GM23338 (cell line): ENCODE measurements around the gene ARL6IP4. TPM values are rescaled to one million over a fixed set of nuclear protein-coding genes. Genes with fewer than 3 reads are reported as not detected.

Source experiments
- ATAC-seq: fragments of 200-7000 bp; cut with Tn5 transposase; 3 replicates; pipeline ENCODE4 v1.9.1; 2020
- DNase-seq: peaks from one replicate; pipeline ENCODE4 v3.0.0-alpha.2; 2015; ENCODE audit warnings: low spot score
- H2AFZ ChIP-seq: fragments of 200-600 bp; sonication (generic); 2 replicates; pipeline ENCODE4 v1.8.0; 2016; ENCODE audit warnings: antibody characterized with exemption, mild to moderate bottlenecking, moderate library complexity
- H3F3A ChIP-seq: fragments of 200-600 bp; sonication (generic); replicated peaks from 2 replicates; pipeline ENCODE4 v1.8.0; 2017; ENCODE audit warnings: antibody characterized with exemption, mixed run types, low read depth
- H3K27ac ChIP-seq: fragments of 200-600 bp; sonication (generic); 2 replicates; pipeline ENCODE4 v1.6.1; 2016; ENCODE audit warnings: low read depth
- H3K27me3 ChIP-seq: fragments of 200-600 bp; sonication (generic); 2 replicates; pipeline ENCODE4 v1.8.0; 2016; ENCODE audit warnings: mild to moderate bottlenecking, mixed run types, moderate library complexity; ENCODE audit not compliant: insufficient read depth
- H3K36me3 ChIP-seq: fragments of 200-600 bp; sonication (generic); 2 replicates; pipeline ENCODE4 v1.8.0; 2016; ENCODE audit warnings: mild to moderate bottlenecking; ENCODE audit not compliant: insufficient read depth
- H3K4me1 ChIP-seq: fragments of 200-600 bp; sonication (generic); 2 replicates; pipeline ENCODE4 v1.8.0; 2016; ENCODE audit warnings: mild to moderate bottlenecking, moderate library complexity; ENCODE audit not compliant: insufficient read depth
- H3K4me2 ChIP-seq: fragments of 200-600 bp; sonication (generic); 2 replicates; pipeline ENCODE4 v1.7.1; 2017; ENCODE audit warnings: mixed run types
- H3K4me3 ChIP-seq: fragments of 200-600 bp; sonication (generic); 2 replicates; pipeline ENCODE4 v1.6.1; 2016; ENCODE audit warnings: mixed run types
- H3K79me2 ChIP-seq: fragments of 200-600 bp; sonication (generic); replicated peaks from 2 replicates; pipeline ENCODE4 v1.8.0; 2017; ENCODE audit warnings: mild to moderate bottlenecking; ENCODE audit not compliant: insufficient read depth
- H3K9me2 ChIP-seq: fragments of 200-600 bp; sonication (generic); 2 replicates; pipeline ENCODE4 v1.8.0; 2017; ENCODE audit not compliant: insufficient read depth
- H4K20me1 ChIP-seq: fragments of 200-600 bp; sonication (generic); replicated peaks from 2 replicates; pipeline ENCODE4 v1.8.0; 2017; ENCODE audit warnings: mild to moderate bottlenecking; ENCODE audit not compliant: insufficient read depth
- H3K27ac Mint-ChIP-seq: 2 replicates; pipeline ENCODE4 v1.8.0; 2020; ENCODE audit warnings: inconsistent platforms, mild to moderate bottlenecking, moderate library complexity, mixed read lengths
- H3K27me3 Mint-ChIP-seq: 3 replicates; pipeline ENCODE4 v1.8.0; 2022; ENCODE audit warnings: low read depth, mild to moderate bottlenecking, moderate library complexity, mixed read lengths, inconsistent platforms; ENCODE audit not compliant: insufficient read depth, poor library complexity
- H3K36me3 Mint-ChIP-seq: 3 replicates; pipeline ENCODE4 v1.8.0; 2021; ENCODE audit warnings: low read depth, mild to moderate bottlenecking, inconsistent platforms, moderate library complexity, mixed read lengths
- H3K4me1 Mint-ChIP-seq: 3 replicates; pipeline ENCODE4 v1.8.0; 2020; ENCODE audit warnings: mild to moderate bottlenecking, inconsistent platforms, mixed read lengths
- H3K4me3 Mint-ChIP-seq: 3 replicates; pipeline ENCODE4 v1.8.0; 2021; ENCODE audit warnings: moderate library complexity, mild to moderate bottlenecking, inconsistent platforms, mixed read lengths
- H3K9me3 Mint-ChIP-seq: 3 replicates; pipeline ENCODE4 v1.8.0; 2020; ENCODE audit warnings: moderate library complexity, mild to moderate bottlenecking, inconsistent platforms, mixed read lengths
- EZH2 ChIP-seq: fragments of 200-600 bp; sonication (generic); IDR thresholded peaks from one replicate; pipeline ENCODE4 v1.8.0; 2017; ENCODE audit warnings: antibody characterized with exemption, mild to moderate bottlenecking, low read depth; ENCODE audit not compliant: unreplicated experiment
- JUNB ChIP-seq: IDR thresholded peaks from one replicate; pipeline ENCODE4 v1.6.1; 2016; ENCODE audit warnings: antibody characterized with exemption; ENCODE audit not compliant: unreplicated experiment
- NANOG ChIP-seq: IDR thresholded peaks from 2 replicates; pipeline ENCODE4 v1.6.1; 2016; ENCODE audit warnings: antibody characterized with exemption, borderline replicate concordance
- POLR2AphosphoS5 ChIP-seq: IDR thresholded peaks from 2 replicates; pipeline ENCODE4 v1.6.1; 2016; ENCODE audit warnings: antibody characterized with exemption, low read depth
- STAT1 ChIP-seq: IDR thresholded peaks from one replicate; pipeline ENCODE4 v1.6.1; 2016; ENCODE audit warnings: antibody characterized with exemption; ENCODE audit not compliant: unreplicated experiment
- ZNF114 ChIP-seq: fragments of 250-450 bp; sonication (Bioruptor Pico); IDR thresholded peaks from 2 replicates; pipeline ENCODE4 v1.5.0; 2020; ENCODE audit warnings: mild to moderate bottlenecking, moderate library complexity
- polyA plus RNA-seq: library from polyadenylated mRNA; unstranded; fragments of >200 nt; fragmentation: Nextera tagmentation; extraction: Ambion mirVana; gene quantifications from 2 replicates; pipeline ENCODE4 v1.2.1, GENCODE V29; 2016
- total RNA-seq: library from RNA; depleted of rRNA; stranded (reverse); fragments of >200 nt; shearing (Covaris generic); gene quantifications from 2 replicates; pipeline ENCODE4 v1.2.3, GENCODE V29; 2014
- TF ChIP-seq, protein P1 (sequence below): IDR thresholded peaks from 2 replicates; pipeline ENCODE4 v1.6.1; 2016; ENCODE audit warnings: antibody characterized with exemption
- TF ChIP-seq, protein P2 (sequence below), 2 experiments: fragments of 200-600 bp in 1 of 2; sonication (generic) in 1 of 2; conservative IDR thresholded peaks; 2 replicates each; pipeline versions ENCODE4 v1.5.1 to v1.6.1; 2016 to 2017; ENCODE audit warnings: antibody characterized with exemption in 2 of 2, low read depth in 2 of 2, mild to moderate bottlenecking in 2 of 2, moderate library complexity in 1 of 2
- TF ChIP-seq, protein P3 (sequence below): fragments of 250-450 bp; sonication (Bioruptor Pico); IDR thresholded peaks from 2 replicates; pipeline ENCODE4 v1.5.0; 2020; ENCODE audit warnings: mild to moderate bottlenecking, moderate library complexity
- TF ChIP-seq, protein P4 (sequence below): IDR thresholded peaks from one replicate; pipeline ENCODE4 v1.6.1; 2018; ENCODE audit warnings: antibody characterized with exemption; ENCODE audit not compliant: unreplicated experiment

Gene ARL6IP4
- total and polyA plus RNA-seq, 2 experiments from 2014 or later: 85.5 to 169 TPM

DNA sequence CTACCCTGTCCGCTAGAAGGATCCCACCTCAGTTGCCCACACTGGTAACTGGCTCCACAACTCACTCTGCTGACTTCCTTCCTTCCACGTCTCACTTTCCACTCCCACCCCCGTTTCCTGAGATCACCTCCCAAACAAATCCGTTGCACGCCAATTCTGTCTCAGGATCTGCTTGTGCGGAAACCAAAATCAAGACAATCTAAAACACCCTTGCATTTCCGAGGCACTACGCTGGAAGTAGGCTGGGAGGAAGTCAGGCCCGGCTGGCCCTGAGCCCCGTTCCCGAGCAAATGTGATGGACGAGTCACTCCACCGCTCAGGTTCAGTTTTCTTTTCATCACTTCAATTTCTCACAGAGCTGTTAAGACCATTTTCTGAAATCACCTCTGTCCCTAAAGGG is 37.3 kb upstream of the ARL6IP4 start:
- Mint-ChIP-seq H3K27ac (no peak overlapping the region), H3K4me3 (no peak overlapping the region), H3K36me3 (no peaks in the 10 kb centered on the region; the same call in 2 of the 3 replicates), H3K4me1 (no peaks in the 10 kb centered on the region), H3K9me3 (no peaks in the 10 kb centered on the region), H3K27me3 (peaks cover 14% of the 10 kb centered on the region)
- Histone ChIP-seq H3K79me2 (no peaks in the 10 kb centered on the region), H3K27me3 (no peaks in the 10 kb centered on the region), H3K9me2 (no peaks in the 10 kb centered on the region), H3K4me2 (no peak overlapping the region), H3K27ac (no peak overlapping the region), H4K20me1 (peaks cover 3% of the 10 kb centered on the region; the same call in 1 of the 2 replicates), H3F3A (no peaks in the 10 kb centered on the region), H2AFZ (no peak overlapping the region), H3K36me3 (no peaks in the 10 kb centered on the region), H3K4me1 (no peaks in the 10 kb centered on the region), H3K4me3 (no peak overlapping the region)
- ATAC-seq (no peak), DNase-seq (no peak)
- TF ChIP-seq, protein P1, sequence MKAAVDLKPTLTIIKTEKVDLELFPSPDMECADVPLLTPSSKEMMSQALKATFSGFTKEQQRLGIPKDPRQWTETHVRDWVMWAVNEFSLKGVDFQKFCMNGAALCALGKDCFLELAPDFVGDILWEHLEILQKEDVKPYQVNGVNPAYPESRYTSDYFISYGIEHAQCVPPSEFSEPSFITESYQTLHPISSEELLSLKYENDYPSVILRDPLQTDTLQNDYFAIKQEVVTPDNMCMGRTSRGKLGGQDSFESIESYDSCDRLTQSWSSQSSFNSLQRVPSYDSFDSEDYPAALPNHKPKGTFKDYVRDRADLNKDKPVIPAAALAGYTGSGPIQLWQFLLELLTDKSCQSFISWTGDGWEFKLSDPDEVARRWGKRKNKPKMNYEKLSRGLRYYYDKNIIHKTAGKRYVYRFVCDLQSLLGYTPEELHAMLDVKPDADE: no peak
- TF ChIP-seq, protein P2, sequence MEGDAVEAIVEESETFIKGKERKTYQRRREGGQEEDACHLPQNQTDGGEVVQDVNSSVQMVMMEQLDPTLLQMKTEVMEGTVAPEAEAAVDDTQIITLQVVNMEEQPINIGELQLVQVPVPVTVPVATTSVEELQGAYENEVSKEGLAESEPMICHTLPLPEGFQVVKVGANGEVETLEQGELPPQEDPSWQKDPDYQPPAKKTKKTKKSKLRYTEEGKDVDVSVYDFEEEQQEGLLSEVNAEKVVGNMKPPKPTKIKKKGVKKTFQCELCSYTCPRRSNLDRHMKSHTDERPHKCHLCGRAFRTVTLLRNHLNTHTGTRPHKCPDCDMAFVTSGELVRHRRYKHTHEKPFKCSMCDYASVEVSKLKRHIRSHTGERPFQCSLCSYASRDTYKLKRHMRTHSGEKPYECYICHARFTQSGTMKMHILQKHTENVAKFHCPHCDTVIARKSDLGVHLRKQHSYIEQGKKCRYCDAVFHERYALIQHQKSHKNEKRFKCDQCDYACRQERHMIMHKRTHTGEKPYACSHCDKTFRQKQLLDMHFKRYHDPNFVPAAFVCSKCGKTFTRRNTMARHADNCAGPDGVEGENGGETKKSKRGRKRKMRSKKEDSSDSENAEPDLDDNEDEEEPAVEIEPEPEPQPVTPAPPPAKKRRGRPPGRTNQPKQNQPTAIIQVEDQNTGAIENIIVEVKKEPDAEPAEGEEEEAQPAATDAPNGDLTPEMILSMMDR (conservative IDR thresholded peaks at IDR 0.05; ENCODE audit: low read depth in 2 of 2): no peak
- TF ChIP-seq JUNB (no peak), NANOG (no peak), POLR2AphosphoS5 (no peak), EZH2 (no peak), ZNF114 (no peak), STAT1 (no peak)
- TF ChIP-seq, protein P3, sequence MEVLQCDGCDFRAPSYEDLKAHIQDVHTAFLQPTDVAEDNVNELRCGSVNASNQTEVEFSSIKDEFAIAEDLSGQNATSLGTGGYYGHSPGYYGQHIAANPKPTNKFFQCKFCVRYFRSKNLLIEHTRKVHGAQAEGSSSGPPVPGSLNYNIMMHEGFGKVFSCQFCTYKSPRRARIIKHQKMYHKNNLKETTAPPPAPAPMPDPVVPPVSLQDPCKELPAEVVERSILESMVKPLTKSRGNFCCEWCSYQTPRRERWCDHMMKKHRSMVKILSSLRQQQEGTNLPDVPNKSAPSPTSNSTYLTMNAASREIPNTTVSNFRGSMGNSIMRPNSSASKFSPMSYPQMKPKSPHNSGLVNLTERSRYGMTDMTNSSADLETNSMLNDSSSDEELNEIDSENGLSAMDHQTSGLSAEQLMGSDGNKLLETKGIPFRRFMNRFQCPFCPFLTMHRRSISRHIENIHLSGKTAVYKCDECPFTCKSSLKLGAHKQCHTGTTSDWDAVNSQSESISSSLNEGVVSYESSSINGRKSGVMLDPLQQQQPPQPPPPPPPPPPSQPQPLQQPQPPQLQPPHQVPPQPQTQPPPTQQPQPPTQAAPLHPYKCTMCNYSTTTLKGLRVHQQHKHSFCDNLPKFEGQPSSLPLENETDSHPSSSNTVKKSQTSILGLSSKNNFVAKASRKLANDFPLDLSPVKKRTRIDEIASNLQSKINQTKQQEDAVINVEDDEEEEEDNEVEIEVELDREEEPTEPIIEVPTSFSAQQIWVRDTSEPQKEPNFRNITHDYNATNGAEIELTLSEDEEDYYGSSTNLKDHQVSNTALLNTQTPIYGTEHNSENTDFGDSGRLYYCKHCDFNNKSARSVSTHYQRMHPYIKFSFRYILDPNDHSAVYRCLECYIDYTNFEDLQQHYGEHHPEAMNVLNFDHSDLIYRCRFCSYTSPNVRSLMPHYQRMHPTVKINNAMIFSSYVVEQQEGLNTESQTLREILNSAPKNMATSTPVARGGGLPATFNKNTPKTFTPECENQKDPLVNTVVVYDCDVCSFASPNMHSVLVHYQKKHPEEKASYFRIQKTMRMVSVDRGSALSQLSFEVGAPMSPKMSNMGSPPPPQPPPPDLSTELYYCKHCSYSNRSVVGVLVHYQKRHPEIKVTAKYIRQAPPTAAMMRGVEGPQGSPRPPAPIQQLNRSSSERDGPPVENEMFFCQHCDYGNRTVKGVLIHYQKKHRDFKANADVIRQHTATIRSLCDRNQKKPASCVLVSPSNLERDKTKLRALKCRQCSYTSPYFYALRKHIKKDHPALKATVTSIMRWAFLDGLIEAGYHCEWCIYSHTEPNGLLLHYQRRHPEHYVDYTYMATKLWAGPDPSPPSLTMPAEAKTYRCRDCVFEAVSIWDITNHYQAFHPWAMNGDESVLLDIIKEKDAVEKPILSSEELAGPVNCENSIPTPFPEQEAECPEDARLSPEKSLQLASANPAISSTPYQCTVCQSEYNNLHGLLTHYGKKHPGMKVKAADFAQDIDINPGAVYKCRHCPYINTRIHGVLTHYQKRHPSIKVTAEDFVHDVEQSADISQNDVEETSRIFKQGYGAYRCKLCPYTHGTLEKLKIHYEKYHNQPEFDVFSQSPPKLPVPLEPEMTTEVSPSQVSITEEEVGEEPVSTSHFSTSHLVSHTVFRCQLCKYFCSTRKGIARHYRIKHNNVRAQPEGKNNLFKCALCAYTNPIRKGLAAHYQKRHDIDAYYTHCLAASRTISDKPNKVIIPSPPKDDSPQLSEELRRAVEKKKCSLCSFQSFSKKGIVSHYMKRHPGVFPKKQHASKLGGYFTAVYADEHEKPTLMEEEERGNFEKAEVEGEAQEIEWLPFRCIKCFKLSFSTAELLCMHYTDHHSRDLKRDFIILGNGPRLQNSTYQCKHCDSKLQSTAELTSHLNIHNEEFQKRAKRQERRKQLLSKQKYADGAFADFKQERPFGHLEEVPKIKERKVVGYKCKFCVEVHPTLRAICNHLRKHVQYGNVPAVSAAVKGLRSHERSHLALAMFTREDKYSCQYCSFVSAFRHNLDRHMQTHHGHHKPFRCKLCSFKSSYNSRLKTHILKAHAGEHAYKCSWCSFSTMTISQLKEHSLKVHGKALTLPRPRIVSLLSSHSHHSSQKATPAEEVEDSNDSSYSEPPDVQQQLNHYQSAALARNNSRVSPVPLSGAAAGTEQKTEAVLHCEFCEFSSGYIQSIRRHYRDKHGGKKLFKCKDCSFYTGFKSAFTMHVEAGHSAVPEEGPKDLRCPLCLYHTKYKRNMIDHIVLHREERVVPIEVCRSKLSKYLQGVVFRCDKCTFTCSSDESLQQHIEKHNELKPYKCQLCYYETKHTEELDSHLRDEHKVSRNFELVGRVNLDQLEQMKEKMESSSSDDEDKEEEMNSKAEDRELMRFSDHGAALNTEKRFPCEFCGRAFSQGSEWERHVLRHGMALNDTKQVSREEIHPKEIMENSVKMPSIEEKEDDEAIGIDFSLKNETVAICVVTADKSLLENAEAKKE (CRISPR knock-in tag): no peak
- TF ChIP-seq, protein P4, sequence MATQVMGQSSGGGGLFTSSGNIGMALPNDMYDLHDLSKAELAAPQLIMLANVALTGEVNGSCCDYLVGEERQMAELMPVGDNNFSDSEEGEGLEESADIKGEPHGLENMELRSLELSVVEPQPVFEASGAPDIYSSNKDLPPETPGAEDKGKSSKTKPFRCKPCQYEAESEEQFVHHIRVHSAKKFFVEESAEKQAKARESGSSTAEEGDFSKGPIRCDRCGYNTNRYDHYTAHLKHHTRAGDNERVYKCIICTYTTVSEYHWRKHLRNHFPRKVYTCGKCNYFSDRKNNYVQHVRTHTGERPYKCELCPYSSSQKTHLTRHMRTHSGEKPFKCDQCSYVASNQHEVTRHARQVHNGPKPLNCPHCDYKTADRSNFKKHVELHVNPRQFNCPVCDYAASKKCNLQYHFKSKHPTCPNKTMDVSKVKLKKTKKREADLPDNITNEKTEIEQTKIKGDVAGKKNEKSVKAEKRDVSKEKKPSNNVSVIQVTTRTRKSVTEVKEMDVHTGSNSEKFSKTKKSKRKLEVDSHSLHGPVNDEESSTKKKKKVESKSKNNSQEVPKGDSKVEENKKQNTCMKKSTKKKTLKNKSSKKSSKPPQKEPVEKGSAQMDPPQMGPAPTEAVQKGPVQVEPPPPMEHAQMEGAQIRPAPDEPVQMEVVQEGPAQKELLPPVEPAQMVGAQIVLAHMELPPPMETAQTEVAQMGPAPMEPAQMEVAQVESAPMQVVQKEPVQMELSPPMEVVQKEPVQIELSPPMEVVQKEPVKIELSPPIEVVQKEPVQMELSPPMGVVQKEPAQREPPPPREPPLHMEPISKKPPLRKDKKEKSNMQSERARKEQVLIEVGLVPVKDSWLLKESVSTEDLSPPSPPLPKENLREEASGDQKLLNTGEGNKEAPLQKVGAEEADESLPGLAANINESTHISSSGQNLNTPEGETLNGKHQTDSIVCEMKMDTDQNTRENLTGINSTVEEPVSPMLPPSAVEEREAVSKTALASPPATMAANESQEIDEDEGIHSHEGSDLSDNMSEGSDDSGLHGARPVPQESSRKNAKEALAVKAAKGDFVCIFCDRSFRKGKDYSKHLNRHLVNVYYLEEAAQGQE: no peak
